ENCODE results near the gene SPRR1B. TPM values are rescaled to one million over a fixed set of nuclear protein-coding genes. Genes with fewer than 3 reads are reported as not detected.
"Not testable (repeated sequence)": the region's sequence is repeated elsewhere in the genome, so short reads cannot be mapped to it uniquely, and the experiment has no call there.

The SPRR1B gene
- total RNA-seq, 1 experiment from 2014 or later, result not detected

DNA sequence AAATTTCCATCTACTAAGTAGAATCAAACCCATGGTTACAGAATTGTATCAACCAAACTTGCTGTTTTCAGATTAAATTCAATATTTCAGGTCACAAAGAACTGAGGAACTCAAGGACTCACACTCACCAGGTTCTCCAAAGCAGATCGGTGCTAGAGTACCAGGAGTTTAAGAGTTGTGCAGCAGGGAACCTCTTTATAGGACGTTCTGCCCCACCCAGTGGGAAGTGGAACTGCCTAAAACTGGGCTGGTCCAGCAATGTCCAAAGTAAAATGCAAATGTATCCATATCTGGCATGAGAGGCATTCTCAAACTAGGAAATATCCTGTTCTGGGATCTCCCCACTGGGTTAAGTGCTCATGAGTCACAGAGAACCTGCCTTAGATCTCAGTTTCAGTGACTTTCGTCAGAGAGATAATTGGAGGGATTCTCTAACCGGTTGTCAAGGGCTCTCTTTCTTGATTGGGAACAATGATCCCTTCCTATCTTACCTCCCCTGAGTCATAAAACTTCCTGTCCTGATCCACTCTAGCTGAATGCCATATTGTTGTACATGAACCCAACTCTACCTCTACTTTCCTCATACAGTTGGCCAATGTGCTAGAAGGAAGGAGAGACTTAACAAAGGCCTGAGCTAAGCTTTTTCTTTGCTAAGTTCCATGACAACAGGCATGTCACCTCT lies 10.1 kb downstream of the SPRR1B start, which contains the start of gene SPRR2D:
TSS of gene SPRR2D (minus strand) at position 171 of the 682 bp plus-strand sequence. CDS start 774 bp downstream, outside the sequence.
- DNase-seq (ENCODE audit: low read depth), result no peak

DNA sequence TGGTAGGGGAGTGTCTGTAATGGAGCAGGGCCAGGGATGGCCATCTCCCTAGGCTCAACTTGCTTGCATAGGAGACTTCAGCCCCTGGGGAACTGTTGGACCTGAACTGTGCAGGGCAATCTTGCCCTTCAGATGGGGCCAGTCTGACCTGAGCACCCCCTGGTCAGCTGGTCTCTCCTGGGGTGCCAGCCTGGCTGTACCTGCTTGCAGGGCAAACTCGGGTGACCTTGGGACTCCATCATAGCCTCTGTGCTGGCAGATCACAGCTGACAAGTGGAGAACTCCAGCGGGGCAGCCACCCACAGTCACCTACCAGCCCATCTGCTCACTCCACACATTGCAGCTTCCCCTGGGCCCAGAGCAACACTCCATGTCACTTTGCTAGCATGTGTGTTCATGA lies 18.2 kb downstream of the SPRR1B start:
- DNase-seq (ENCODE audit: low read depth), result no peak

DNA sequence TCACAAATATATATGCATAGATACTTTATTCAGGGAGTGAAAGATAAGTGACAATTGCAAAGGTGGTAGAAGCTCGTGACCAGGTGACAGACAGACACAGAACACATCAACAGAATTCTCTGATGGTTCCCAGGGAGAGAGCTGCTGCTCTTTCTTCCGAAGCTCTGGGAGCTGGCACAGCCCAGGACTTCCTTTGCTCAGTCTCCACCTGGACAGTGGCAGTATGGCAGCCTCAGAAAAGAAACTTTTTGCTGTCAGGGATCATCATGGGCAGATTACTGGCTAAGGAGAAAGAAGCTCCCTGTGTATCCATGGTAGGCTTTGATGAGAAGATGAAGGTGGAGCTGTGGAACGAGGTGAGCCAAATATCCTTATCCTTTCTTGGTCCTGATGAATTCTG lies 25.1 kb downstream of the SPRR1B start:
- DNase-seq (ENCODE audit: low read depth), result not testable (repeated sequence)

DNA sequence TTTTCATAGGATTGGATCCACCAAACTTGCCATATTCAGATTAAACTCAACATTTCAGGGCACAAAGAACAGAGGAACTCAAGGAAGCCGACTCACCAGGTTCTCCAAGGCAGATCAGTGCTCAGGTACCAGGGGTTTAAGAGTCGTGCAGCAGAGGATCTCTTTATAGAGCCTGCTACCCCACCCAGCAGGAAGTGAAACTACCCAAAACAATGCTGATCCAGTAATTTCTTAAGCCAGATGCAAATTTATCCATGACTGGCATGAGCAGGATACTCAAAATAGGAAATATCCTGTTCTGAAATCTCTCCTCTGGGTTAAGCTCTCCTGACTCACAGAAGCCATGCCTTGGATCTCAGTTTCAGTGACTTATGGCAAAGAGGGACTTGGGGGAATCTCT lies 26.4 kb downstream of the SPRR1B start, which contains the start of gene SPRR2A:
TSS of gene SPRR2A (minus strand) at position 138 of the 400 bp plus-strand sequence. CDS start 777 bp downstream, outside the sequence.
- DNase-seq (ENCODE audit: low read depth), result no peak

- no peak for DNase-seq (ENCODE audit: low read depth)
Measured at GRCh38 chr1:153058154-153058553, 27.2 kb downstream of the SPRR1B start.

DNA sequence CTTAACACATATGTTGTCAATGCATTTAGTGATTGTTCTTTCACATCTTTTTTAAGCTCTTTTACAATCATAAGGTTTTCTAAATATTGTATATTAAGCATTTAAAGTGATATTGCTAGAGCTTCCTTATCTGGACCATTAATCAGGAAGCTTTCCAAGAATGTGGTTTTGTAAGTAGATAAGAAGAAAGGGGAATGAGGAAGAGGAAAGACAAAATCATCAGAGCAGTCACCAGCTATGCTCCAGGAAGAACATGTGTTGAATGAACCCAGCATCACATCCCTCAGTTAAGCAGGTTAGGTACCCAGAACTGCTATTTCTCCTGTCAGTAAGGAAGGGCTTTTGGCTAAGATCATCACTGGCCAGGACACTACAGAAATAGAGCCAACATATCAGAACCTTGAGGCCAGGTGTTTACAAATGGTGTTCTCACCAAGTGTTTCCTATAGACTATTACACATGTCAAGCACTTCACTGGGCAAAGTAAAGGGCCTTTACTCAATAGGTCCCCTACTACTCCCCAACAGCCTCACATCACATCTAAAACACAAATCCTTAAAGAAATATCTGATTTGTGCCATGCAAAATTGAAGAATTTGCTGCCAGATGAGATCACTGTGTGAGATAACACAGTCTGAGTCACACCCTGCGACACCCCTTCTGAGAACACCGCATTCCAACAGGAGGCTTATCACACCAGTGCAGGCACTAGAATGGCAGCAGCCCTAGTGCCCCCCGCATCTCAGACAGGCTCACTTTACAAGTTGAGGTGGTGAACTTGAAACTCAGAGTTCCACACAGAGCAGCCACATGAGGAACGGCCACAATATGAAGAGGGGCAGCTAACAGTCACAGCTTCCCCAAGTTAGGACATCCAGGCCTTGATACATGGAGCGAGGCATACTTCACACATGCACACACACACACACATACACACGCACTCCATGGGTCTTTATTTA lies 28.1 kb downstream of the SPRR1B start:
- DNase-seq (ENCODE audit: low read depth), result no peak

GRCh38 chr1:153070243-153070642 lies 39.2 kb downstream of the SPRR1B start:
- no peak for DNase-seq (ENCODE audit: low read depth)

DNA sequence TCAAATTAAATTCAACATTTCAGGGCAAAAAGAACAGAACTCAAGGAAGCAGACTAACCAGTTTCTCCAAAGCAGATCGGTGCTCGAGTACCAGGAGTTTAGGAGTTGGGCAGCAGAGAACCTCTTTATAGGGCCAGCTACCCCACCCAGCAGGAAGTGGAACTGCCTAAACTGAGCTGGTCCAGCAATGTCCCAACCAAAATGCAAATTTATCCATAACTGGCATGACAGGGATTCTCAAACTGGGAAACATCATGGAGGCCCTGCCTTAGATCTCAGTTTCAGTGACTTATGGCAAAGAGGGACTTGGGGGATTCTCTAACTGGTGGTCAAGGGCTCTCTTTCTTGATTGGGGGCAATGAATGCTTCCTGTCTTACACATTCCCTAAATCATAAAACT lies 40.5 kb downstream of the SPRR1B start, which contains the start of gene SPRR2B:
TSS of gene SPRR2B (minus strand) at position 101 of the 400 bp plus-strand sequence. CDS start 772 bp downstream, outside the sequence.
- no peak for DNase-seq (ENCODE audit: low read depth)

DNA sequence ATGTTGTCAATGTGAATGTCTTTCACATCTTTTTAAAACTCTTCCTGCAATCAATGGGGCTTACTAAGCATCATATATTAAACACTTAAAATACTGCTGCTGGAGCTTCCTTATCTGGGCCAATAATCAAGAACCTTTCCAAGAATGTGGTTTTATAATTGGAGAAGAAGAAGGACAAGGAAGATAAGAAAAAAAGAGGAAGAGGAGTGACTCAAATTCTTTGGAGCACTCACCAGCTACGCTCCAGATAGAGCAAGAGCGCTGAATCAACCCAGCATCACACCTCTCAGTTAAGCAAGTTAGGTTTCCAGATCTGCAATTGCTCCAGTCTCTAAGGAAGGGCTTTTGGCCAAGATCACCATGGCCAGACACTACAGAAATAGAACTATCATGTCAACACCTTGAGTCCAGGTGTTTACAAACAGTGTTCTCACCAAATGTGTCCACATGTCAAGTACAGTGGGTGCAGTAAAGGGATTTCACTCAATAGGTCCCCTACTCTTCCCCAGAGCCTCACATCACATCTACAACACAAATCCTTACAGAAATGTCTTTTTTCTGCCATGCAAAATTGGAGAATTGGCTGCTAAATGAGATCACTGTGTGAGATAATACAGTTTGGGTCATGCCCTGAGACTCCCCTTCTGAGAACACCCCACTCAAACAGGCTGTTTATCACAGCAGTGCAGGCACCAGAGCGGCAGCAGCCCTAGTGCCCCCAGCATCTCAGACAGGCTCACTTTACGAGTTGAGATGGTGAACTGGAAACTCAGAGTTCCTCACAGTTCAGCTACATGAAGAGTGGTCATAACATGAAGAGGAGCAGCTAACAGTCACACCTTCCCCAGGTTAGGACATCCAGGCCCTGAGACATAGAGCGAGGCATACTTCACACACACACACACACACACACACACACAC lies 42.1 kb downstream of the SPRR1B start:
- no peak for DNase-seq (ENCODE audit: low read depth)

- no peak for DNase-seq (ENCODE audit: low read depth)
Measured at GRCh38 chr1:153081736-153082135, 50.7 kb downstream of the SPRR1B start.

Other genes with a start within 250 kb of the SPRR1B start
- gene LCE1E, start 244.9 kb upstream of the SPRR1B start, total RNA-seq (2014; rRNA removed), result not detected in 2 replicates
- not detected in 2 replicates for gene LCE1D, start 234.5 kb upstream of the SPRR1B start, total RNA-seq (2014; rRNA removed)
- gene LCE1C, start 224.6 kb upstream of the SPRR1B start, total RNA-seq (2014; rRNA removed), result not detected in 2 replicates
- gene LCE1B, start 219.2 kb upstream of the SPRR1B start, total RNA-seq (2014; rRNA removed), result not detected in 2 replicates
- gene LCE1A, start 203.7 kb upstream of the SPRR1B start, total RNA-seq (2014; rRNA removed), result not detected in 2 replicates
- gene LCE6A, start 188.3 kb upstream of the SPRR1B start, total RNA-seq (2014; rRNA removed), result not detected in 2 replicates
- gene LCE7A, start 171.2 kb upstream of the SPRR1B start, total RNA-seq (2014; rRNA removed), result not detected in 2 replicates
- not detected in 2 replicates for gene SMCP, start 152.9 kb upstream of the SPRR1B start, total RNA-seq (2014; rRNA removed)
- not detected in 2 replicates for gene IVL, start 122.7 kb upstream of the SPRR1B start, total RNA-seq (2014; rRNA removed)
- gene SPRR5, start 84.0 kb upstream of the SPRR1B start, total RNA-seq (2014; rRNA removed), result not detected in 2 replicates
- gene SPRR4, start 60.6 kb upstream of the SPRR1B start, total RNA-seq (2014; rRNA removed), result not detected in 2 replicates
- not detected in 2 replicates for gene SPRR1A, start 47.1 kb upstream of the SPRR1B start, total RNA-seq (2014; rRNA removed)
- not detected in 2 replicates for gene SPRR3, start 29.5 kb upstream of the SPRR1B start, total RNA-seq (2014; rRNA removed)
- not detected in 2 replicates for gene SPRR2D, start 9.9 kb downstream of the SPRR1B start, total RNA-seq (2014; rRNA removed)
- not detected in 2 replicates for gene SPRR2A, start 26.3 kb downstream of the SPRR1B start, total RNA-seq (2014; rRNA removed)
- gene SPRR2B, start 40.4 kb downstream of the SPRR1B start, total RNA-seq (2014; rRNA removed), result not detected in 2 replicates
- not detected in 2 replicates for gene SPRR2E, start 63.3 kb downstream of the SPRR1B start, total RNA-seq (2014; rRNA removed)
- gene SPRR2F, start 82.3 kb downstream of the SPRR1B start, total RNA-seq (2014; rRNA removed), result not detected in 2 replicates
- not detected in 2 replicates for gene SPRR2G, start 119.7 kb downstream of the SPRR1B start, total RNA-seq (2014; rRNA removed)
- gene LELP1, start 172.2 kb downstream of the SPRR1B start, total RNA-seq (2014; rRNA removed), result not detected in 2 replicates
- not detected in 2 replicates for gene PRR9, start 186.4 kb downstream of the SPRR1B start, total RNA-seq (2014; rRNA removed)
- not detected in 2 replicates for gene LORICRIN, start 228.5 kb downstream of the SPRR1B start, total RNA-seq (2014; rRNA removed)

All from LHCN-M2 (cell line).